GM12872 (cell line): ENCODE measurements around the gene COL20A1.

Source experiments
- CTCF ChIP-seq: IDR thresholded peaks from 3 replicates; pipeline ENCODE4 v1.5.1; 2011; ENCODE audit warnings: low read depth, mild to moderate bottlenecking, low read length, moderate library complexity; ENCODE audit not compliant: insufficient read depth

COL20A1 gene

GRCh38 chr20:63344616-63345327, 51.8 kb downstream of the COL20A1 start:
- no peak for TF ChIP-seq CTCF

- TF ChIP-seq CTCF = no peak
Measured at GRCh38 chr20:63345328-63346100, 52.5 kb downstream of the COL20A1 start.

GRCh38 chr20:63346131-63347080, 53.4 kb downstream of the COL20A1 start:
- no peak for TF ChIP-seq CTCF

- no peak for TF ChIP-seq CTCF
Measured at GRCh38 chr20:63347081-63347741, 54.2 kb downstream of the COL20A1 start.

GRCh38 chr20:63347950-63348827, 55.2 kb downstream of the COL20A1 start:
- TF ChIP-seq CTCF = no peak

- TF ChIP-seq CTCF = no peak
Measured at GRCh38 chr20:63348828-63349515, 56.0 kb downstream of the COL20A1 start.
